ENCODE data around the gene USP16.

The USP16 gene

DNA sequence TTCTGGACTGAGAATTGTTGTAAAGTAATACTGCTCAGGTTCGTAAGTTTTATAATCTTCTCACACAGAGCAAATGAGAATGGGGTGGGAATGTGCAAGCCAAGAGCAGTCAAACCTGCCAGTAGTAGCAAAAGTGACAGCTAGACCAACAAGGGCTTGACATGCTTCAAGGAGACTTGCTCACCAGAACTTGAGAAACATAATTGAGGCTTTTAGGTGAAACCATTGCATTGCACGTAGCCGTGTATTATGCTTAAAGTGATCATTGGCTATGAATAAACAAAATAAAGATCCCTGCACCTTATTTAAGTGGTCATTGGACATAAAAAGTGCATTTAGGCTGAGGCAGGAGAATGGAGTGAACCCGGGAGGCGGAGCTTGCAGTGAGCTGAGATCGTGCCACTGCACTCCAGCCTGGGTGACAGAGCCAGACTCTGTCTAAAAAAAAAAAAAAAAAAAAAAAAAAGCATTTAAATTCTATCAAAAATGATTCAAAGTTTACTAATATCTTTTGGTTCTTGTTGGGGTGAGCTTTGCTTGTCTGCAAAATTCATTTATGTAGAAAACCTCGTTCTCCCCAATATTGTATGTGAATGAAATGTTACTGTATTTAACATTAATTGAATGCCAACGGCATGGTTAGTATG lies 60.8 kb downstream of the USP16 start:
- no peak overlapping the region for H3K27ac Mint-ChIP-seq
- H3K36me3 Mint-ChIP-seq (ENCODE audit: low read depth): no peaks in the 10 kb centered on the region
- H3K4me1 Mint-ChIP-seq: peaks cover 15% of the 10 kb centered on the region
- H3K27me3 Mint-ChIP-seq (ENCODE audit: low read depth): no peaks in the 10 kb centered on the region
- no peaks in the 10 kb centered on the region for H3K9me3 Mint-ChIP-seq
- TF ChIP-seq, protein P1, sequence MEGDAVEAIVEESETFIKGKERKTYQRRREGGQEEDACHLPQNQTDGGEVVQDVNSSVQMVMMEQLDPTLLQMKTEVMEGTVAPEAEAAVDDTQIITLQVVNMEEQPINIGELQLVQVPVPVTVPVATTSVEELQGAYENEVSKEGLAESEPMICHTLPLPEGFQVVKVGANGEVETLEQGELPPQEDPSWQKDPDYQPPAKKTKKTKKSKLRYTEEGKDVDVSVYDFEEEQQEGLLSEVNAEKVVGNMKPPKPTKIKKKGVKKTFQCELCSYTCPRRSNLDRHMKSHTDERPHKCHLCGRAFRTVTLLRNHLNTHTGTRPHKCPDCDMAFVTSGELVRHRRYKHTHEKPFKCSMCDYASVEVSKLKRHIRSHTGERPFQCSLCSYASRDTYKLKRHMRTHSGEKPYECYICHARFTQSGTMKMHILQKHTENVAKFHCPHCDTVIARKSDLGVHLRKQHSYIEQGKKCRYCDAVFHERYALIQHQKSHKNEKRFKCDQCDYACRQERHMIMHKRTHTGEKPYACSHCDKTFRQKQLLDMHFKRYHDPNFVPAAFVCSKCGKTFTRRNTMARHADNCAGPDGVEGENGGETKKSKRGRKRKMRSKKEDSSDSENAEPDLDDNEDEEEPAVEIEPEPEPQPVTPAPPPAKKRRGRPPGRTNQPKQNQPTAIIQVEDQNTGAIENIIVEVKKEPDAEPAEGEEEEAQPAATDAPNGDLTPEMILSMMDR (IDR thresholded peaks at IDR 0.05; ENCODE audit: unreplicated experiment in 3 of 3): no peak
- H3K4me3 Mint-ChIP-seq: no peak overlapping the region

DNA sequence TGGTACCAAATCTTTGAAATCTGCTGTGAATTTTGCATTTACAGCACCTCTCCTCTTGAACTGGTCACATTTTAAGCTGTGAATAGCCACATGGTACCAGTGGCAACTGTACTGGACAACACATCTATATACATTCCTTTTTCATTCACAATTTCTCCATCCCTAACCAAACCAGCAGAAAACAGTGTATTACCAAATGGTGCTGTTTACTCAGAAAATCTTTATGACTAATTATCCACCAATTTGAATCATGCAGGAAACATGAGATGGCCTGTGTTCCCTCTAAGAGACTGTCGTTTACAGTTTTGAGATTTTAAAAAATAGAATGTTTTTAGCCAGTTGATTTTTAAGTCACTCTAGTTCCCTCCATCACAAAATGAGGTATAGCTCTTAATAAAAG lies 66.6 kb downstream of the USP16 start:
- Mint-ChIP-seq H3K27me3 (ENCODE audit: low read depth) (no peaks in the 10 kb centered on the region), H3K27ac (no peak overlapping the region), H3K4me3 (no peak overlapping the region), H3K4me1 (peaks cover 24% of the 10 kb centered on the region), H3K36me3 (ENCODE audit: low read depth) (no peaks in the 10 kb centered on the region), H3K9me3 (no peaks in the 10 kb centered on the region)
- TF ChIP-seq, protein P1 (IDR thresholded peaks at IDR 0.05; ENCODE audit: unreplicated experiment in 3 of 3): no peak

DNA sequence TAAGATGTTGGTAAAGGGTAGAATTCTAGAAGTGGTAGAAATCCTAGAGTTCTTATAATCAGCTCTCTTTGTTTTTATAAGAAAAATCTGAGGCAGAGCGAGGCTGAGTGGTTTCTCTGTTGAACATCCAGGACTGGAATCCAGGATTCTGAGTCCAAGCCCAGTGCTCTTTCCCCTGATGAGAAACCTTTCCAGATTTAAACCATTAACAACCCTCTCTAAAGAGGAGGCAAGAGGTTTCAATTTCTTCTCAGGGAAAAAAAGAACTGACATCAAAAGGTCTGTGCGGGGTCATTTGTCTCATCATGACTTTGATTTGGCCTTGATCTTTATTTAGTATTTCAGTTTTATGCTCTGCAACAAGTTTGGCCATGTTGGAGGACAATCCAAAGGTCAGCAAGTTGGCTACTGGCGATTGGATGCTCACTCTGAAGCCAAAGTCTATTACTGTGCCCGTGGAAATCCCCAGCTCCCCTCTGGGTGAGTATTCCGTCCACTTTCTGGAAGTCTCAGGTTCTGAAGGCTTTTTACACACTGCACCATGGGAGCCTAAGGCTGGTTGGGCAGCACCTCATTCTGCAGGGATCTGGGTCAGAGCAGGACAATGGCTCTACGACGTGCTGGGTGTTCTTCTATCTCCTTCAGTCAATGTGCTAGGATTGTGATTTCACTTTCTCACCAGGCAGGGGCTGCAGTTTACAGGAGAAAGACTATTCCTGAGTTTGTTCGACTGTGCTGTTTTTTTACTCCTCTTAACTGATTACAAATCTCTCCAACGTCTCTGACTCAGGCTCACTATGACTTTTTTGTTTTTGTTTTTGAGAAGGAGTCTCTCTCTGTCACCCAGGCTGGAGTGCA lies 67.9 kb downstream of the USP16 start:
- H3K27me3 Mint-ChIP-seq (ENCODE audit: low read depth): no peaks in the 10 kb centered on the region
- no peaks in the 10 kb centered on the region for H3K36me3 Mint-ChIP-seq (ENCODE audit: low read depth)
- no peak overlapping the region for H3K4me3 Mint-ChIP-seq
- peaks cover 20% of the 10 kb centered on the region for H3K4me1 Mint-ChIP-seq
- TF ChIP-seq, protein P1 (IDR thresholded peaks at IDR 0.05; ENCODE audit: unreplicated experiment in 3 of 3): no peak
- H3K9me3 Mint-ChIP-seq: no peaks in the 10 kb centered on the region
- H3K27ac Mint-ChIP-seq: no peak overlapping the region

DNA sequence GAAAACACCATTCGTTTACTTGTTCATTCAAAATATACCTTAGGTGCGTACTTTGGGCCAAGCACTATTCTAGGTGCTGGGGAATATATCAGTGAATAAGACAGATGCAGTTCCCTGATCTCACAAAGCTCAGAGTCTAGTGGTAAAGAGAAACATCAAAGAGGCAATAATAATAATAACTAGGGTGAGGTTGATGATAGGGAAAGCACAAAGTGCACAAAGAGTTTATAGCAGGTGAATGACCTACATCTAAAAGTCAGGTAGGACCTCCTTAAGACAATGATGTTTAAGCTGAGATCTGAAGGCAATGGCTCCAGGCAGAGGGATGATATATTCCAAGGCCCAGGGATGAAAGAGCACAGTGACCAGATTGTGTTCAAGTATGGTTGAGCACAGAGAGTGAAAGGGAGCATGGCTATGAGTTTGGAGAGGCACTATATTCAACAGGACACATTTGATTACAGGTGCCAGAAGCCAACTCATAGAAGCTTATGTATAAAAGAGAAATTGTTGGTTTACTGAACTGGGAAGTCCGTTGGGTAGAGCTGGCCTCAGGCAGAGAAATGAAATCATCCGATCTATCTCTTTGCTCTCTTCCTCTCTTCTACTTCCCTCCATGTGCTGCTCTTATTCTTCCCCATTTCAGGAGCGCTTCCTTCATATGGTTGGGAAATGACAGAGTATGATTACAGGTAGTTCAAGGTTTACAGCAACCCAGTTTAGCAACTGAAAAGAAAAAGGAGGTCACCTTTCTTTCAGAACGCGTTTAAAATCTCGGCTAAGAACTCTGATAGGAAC lies 71.9 kb downstream of the USP16 start:
- Mint-ChIP-seq H3K4me3 (no peak overlapping the region), H3K27ac (no peak overlapping the region), H3K9me3 (no peaks in the 10 kb centered on the region), H3K27me3 (ENCODE audit: low read depth) (peaks cover 3% of the 10 kb centered on the region), H3K36me3 (ENCODE audit: low read depth) (no peaks in the 10 kb centered on the region), H3K4me1 (peaks cover 13% of the 10 kb centered on the region)
- TF ChIP-seq, protein P1 (IDR thresholded peaks at IDR 0.05; ENCODE audit: unreplicated experiment in 3 of 3): no peak

DNA sequence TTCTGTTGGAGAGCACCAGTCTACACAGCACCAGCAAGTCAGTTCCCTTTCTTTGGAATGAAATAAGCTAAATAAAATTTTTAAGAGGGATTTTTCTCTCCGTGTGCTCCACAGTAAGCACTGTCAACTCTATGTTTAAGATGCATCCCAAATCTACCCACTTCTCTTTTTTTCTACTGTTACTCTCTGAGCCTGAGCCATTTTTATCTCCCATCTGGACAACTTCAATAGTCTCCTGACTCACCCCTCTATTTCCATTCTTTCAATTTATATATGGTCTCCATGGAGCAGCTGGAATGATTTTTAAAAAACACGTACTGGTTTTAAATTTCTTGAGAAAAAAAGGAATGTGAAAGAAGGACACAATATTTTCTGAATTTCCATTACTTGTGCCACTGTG lies 73.7 kb downstream of the USP16 start:
- H3K4me1 Mint-ChIP-seq: peaks cover 5% of the 10 kb centered on the region
- no peaks in the 10 kb centered on the region for H3K9me3 Mint-ChIP-seq
- H3K27ac Mint-ChIP-seq: no peak overlapping the region
- TF ChIP-seq, protein P1 (IDR thresholded peaks at IDR 0.05; ENCODE audit: unreplicated experiment in 3 of 3): no peak
- no peaks in the 10 kb centered on the region for H3K36me3 Mint-ChIP-seq (ENCODE audit: low read depth)
- H3K27me3 Mint-ChIP-seq (ENCODE audit: low read depth): peaks cover 3% of the 10 kb centered on the region
- H3K4me3 Mint-ChIP-seq: no peak overlapping the region

All from nephron (organoid).